Neuronal stem cell (in vitro differentiated cells): ENCODE measurements around the gene CNTFR.
A peak's percentile ranks its signal among the peaks of the same experiment; 100 is the strongest.

Experiments
- DNase-seq: peaks from one replicate; pipeline ENCODE4 v3.0.0-alpha.2; 2013; ENCODE audit warnings: low spot score
- H2AFZ ChIP-seq: one replicate; pipeline ENCODE4 v1.6.1; 2013; ENCODE audit warnings: mild to moderate bottlenecking, low read length, inconsistent platforms
- H2AK5ac ChIP-seq: 2 replicates; pipeline ENCODE4 v1.6.1; 2013; ENCODE audit warnings: low read depth, mild to moderate bottlenecking, inconsistent platforms, low read length, moderate library complexity, mixed read lengths
- H2BK120ac ChIP-seq: 2 replicates; pipeline ENCODE4 v1.6.1; 2013; ENCODE audit warnings: low read depth, mild to moderate bottlenecking, inconsistent platforms, low read length, moderate library complexity, mixed read lengths
- H2BK12ac ChIP-seq: one replicate; pipeline ENCODE4 v1.6.1; 2013; ENCODE audit warnings: low read length, inconsistent platforms
- H2BK15ac ChIP-seq: 2 replicates; pipeline ENCODE4 v1.6.1; 2013; ENCODE audit warnings: mild to moderate bottlenecking, low read length, inconsistent platforms, mixed read lengths
- H2BK5ac ChIP-seq: one replicate; pipeline ENCODE4 v1.6.1; 2013; ENCODE audit warnings: inconsistent platforms, mild to moderate bottlenecking, low read length, moderate library complexity
- H3K14ac ChIP-seq: one replicate; pipeline ENCODE4 v1.6.1; 2013; ENCODE audit warnings: low read length, inconsistent platforms
- H3K18ac ChIP-seq: 2 replicates; pipeline ENCODE4 v1.6.1; 2013; ENCODE audit warnings: low read length, inconsistent platforms
- H3K23ac ChIP-seq: 2 replicates; pipeline ENCODE4 v1.6.1; 2013; ENCODE audit warnings: low read depth, mild to moderate bottlenecking, mixed read lengths, low read length, inconsistent platforms; ENCODE audit not compliant: poor library complexity
- H3K27ac ChIP-seq: replicated peaks from 3 replicates; pipeline ENCODE4 v1.5.1; 2013; ENCODE audit warnings: low read length, inconsistent platforms
- H3K27me3 ChIP-seq, 3 experiments: 2 replicates each; pipeline ENCODE4 v1.6.1; 2013; ENCODE audit warnings: low read length in 3 of 3, mild to moderate bottlenecking in 2 of 3, inconsistent platforms in 1 of 3, low read depth in 1 of 3, mixed read lengths in 1 of 3, moderate library complexity in 1 of 3; ENCODE audit not compliant: control insufficient read depth in 3 of 3, insufficient read depth in 3 of 3
- H3K36me3 ChIP-seq, 2 donors: replicated peaks in 1 of 2; 2 replicates each; pipeline ENCODE4 v1.6.1; 2013; ENCODE audit warnings: low read length in 2 of 2; ENCODE audit not compliant: control insufficient read depth in 2 of 2, insufficient read depth in 2 of 2
- H3K4ac ChIP-seq: 2 replicates; pipeline ENCODE4 v1.6.1; 2013; ENCODE audit warnings: inconsistent platforms, mild to moderate bottlenecking, low read length, moderate library complexity
- H3K4me1 ChIP-seq, 2 donors: 1 replicate in 1 of 2; 2 replicates in 1 of 2; pipeline ENCODE4 v1.6.1; 2013; ENCODE audit warnings: low read length in 2 of 2, low read depth in 1 of 2; ENCODE audit not compliant: control insufficient read depth in 2 of 2, insufficient read depth in 1 of 2
- H3K4me2 ChIP-seq: one replicate; pipeline ENCODE4 v1.6.1; 2013; ENCODE audit warnings: mild to moderate bottlenecking, low read length, inconsistent platforms; ENCODE audit not compliant: insufficient read depth, poor library complexity, severe bottlenecking
- H3K4me3 ChIP-seq, 2 donors: 2 replicates each; pipeline ENCODE4 v1.5.1; 2013; ENCODE audit warnings: low read length in 2 of 2, mild to moderate bottlenecking in 2 of 2, inconsistent platforms in 1 of 2, moderate library complexity in 1 of 2
- H3K79me1 ChIP-seq: one replicate; pipeline ENCODE4 v1.6.1; 2013; ENCODE audit warnings: low read depth, mild to moderate bottlenecking, inconsistent platforms, low read length, moderate library complexity
- H3K9ac ChIP-seq: one replicate; pipeline ENCODE4 v1.6.1; 2013; ENCODE audit warnings: mild to moderate bottlenecking, low read depth, low read length, inconsistent platforms; ENCODE audit not compliant: poor library complexity
- H3K9me3 ChIP-seq, 2 donors: replicated peaks in 1 of 2; 2 replicates each; pipeline versions ENCODE3 to v1.6.1; 2013; ENCODE audit warnings: low read length in 2 of 2, mild to moderate bottlenecking in 2 of 2, inconsistent platforms in 1 of 2, low read depth in 1 of 2, mixed read lengths in 1 of 2, moderate library complexity in 1 of 2; ENCODE audit not compliant: control insufficient read depth in 2 of 2, insufficient read depth in 1 of 2
- H4K8ac ChIP-seq: one replicate; pipeline ENCODE4 v1.6.1; 2013; ENCODE audit warnings: low read depth, mild to moderate bottlenecking, inconsistent platforms, low read length, moderate library complexity
- H4K91ac ChIP-seq: one replicate; pipeline ENCODE4 v1.6.1; 2013; ENCODE audit warnings: low read length, low read depth, mild to moderate bottlenecking, inconsistent platforms; ENCODE audit not compliant: poor library complexity
- WGBS, 2 donors: extraction: QIAGEN DNeasy Blood & Tissue Kit; methylation state at CpG; one replicate each; pipeline ENCODE4 v1.1.7; 2013; ENCODE audit warnings: missing lambda C conversion rate in 2 of 2, mixed read lengths in 1 of 2; ENCODE audit not compliant: insufficient read length in 2 of 2, insufficient replicate concordance in 1 of 2; ENCODE audit errors: extremely low coverage in 2 of 2; 5-methylcytosine and 5-hydroxymethylcytosine counted together

CNTFR gene

GRCh38 chr9:34627716-34628655 is 38.5 kb upstream of the CNTFR start:
- H3K14ac ChIP-seq = no peak overlapping the region
- H3K9me3 ChIP-seq = no peaks in the 10 kb centered on the region
- peak overlapping the region; percentile 84 for H3K18ac ChIP-seq
- no peak overlapping the region for H2BK5ac ChIP-seq
- no CpG with 5 or more reads among the region's 20 CpGs for WGBS, 2 donors
- H4K91ac ChIP-seq = no peak overlapping the region
- peaks cover 5% of the 10 kb centered on the region for H3K79me1 ChIP-seq
- H3K9ac ChIP-seq = peak overlapping the region; percentile 91
- H3K27me3 ChIP-seq = peaks cover 0 to 71% (median 18%) of the 10 kb centered on the region in 3 experiments
- H3K36me3 ChIP-seq = peaks cover 0 to 2% of the 10 kb centered on the region in 2 donors
- H2BK120ac ChIP-seq = no peak overlapping the region
- H3K4me2 ChIP-seq = peak overlapping the region; percentile 88
- H2AFZ ChIP-seq = peak overlapping the region; percentile 71
- DNase-seq = no peak
- H2AK5ac ChIP-seq = peak overlapping the region; percentile 72
- H2BK15ac ChIP-seq = peak overlapping the region; percentile 62
- H2BK12ac ChIP-seq = no peak overlapping the region
- H3K4me3 ChIP-seq = peak overlapping the region in 1 of 2 donors; percentile 89
- no peak overlapping the region for H3K27ac ChIP-seq
- no peak overlapping the region for H3K23ac ChIP-seq
- H3K4ac ChIP-seq = no peak overlapping the region
- H3K4me1 ChIP-seq = peaks cover 14 to 49% of the 10 kb centered on the region in 2 donors
- no peak overlapping the region for H4K8ac ChIP-seq

GRCh38 chr9:34625186-34625486 is 35.6 kb upstream of the CNTFR start:
- peak overlapping the region; percentile 100 for H3K27ac ChIP-seq
- WGBS, 2 donors = no CpG with 5 or more reads among the region's 3 CpGs

GRCh38 chr9:34624475-34625185 is 35.1 kb upstream of the CNTFR start:
- Histone ChIP-seq H2BK15ac (no peak overlapping the region), H3K14ac (no peak overlapping the region), H2AFZ (peak overlapping the region; percentile 94), H3K9ac (peak overlapping the region; percentile 66), H3K4me2 (peak overlapping the region; percentile 52), H3K4ac (no peak overlapping the region), H3K9me3 (no peaks in the 10 kb centered on the region), H3K27ac (peak overlapping the region; percentile 100), H2BK12ac (no peak overlapping the region), H3K36me3 (peaks cover 0 to 7% of the 10 kb centered on the region in 2 donors), H3K27me3 (peaks cover 0 to 51% (median 17%) of the 10 kb centered on the region in 3 experiments), H3K79me1 (peaks cover 5% of the 10 kb centered on the region), H3K4me3 (no peak overlapping the region), H3K18ac (peak overlapping the region; percentile 98), H3K23ac (no peak overlapping the region), H2AK5ac (peak overlapping the region; percentile 100), H2BK120ac (peak overlapping the region; percentile 65), H2BK5ac (peak overlapping the region; percentile 93), H3K4me1 (peaks cover 19 to 42% of the 10 kb centered on the region in 2 donors), H4K91ac (peak overlapping the region; percentile 86), H4K8ac (no peak overlapping the region)
- no CpG with 5 or more reads among the region's 39 CpGs for WGBS, 2 donors
- DNase-seq = peak; percentile 86

More at GRCh38 chr9:34625186-34625486, 35.6 kb upstream of the CNTFR start:
- Histone ChIP-seq H2BK12ac (no peak overlapping the region), H3K9ac (no peak overlapping the region), H3K27me3 (peaks cover 0 to 56% (median 17%) of the 10 kb centered on the region in 3 experiments), H3K79me1 (peaks cover 5% of the 10 kb centered on the region), H3K18ac (peak overlapping the region; percentile 98), H4K91ac (no peak overlapping the region), H2AK5ac (peak overlapping the region; percentile 23), H3K14ac (no peak overlapping the region), H3K4me1 (peaks cover 16 to 40% of the 10 kb centered on the region in 2 donors), H3K9me3 (no peaks in the 10 kb centered on the region), H3K4me3 (no peak overlapping the region), H2BK5ac (peak overlapping the region; percentile 91), H2BK120ac (peak overlapping the region; percentile 65), H3K36me3 (peaks cover 0 to 7% of the 10 kb centered on the region in 2 donors), H3K4me2 (peak overlapping the region; percentile 52), H2BK15ac (no peak overlapping the region), H2AFZ (peak overlapping the region; percentile 94), H3K23ac (no peak overlapping the region), H4K8ac (no peak overlapping the region), H3K4ac (no peak overlapping the region)
- peak; percentile 82 for DNase-seq
